Measurements from ENCODE around the gene CFAP77. TPM values are rescaled to one million over a fixed set of nuclear protein-coding genes. Genes with fewer than 3 reads are reported as not detected.

CFAP77 gene
- total RNA-seq, 1 donor from 2014 or later, result 2.5 TPM

GRCh38 chr9:132584601-132585560 is 174.9 kb downstream of the CFAP77 start:
- TF ChIP-seq CTCF (IDR thresholded peaks at IDR 0.05; ENCODE audit: borderline replicate concordance), result no peak
- Histone ChIP-seq H3K4me3 (no peak overlapping the region), H3K27me3 (ENCODE audit: low read depth) (peaks cover 100% of the 10 kb centered on the region), H3K4me1 (peaks cover 28% of the 10 kb centered on the region), H3K36me3 (no peaks in the 10 kb centered on the region), H3K9me3 (replicated peaks) (no peaks in the 10 kb centered on the region), H3K27ac (replicated peaks) (no peak overlapping the region)
- intact Hi-C loops (cut with micrococcal nuclease), result no loop called here
- DNase-seq, result no peak

GRCh38 chr9:132585954-132586829 is 176.2 kb downstream of the CFAP77 start:
- Histone ChIP-seq H3K27ac (replicated peaks) (no peak overlapping the region), H3K4me3 (no peak overlapping the region), H3K27me3 (ENCODE audit: low read depth) (peaks cover 100% of the 10 kb centered on the region), H3K36me3 (no peaks in the 10 kb centered on the region), H3K9me3 (replicated peaks) (no peaks in the 10 kb centered on the region), H3K4me1 (peaks cover 31% of the 10 kb centered on the region)
- DNase-seq, result no peak
- intact Hi-C loops (cut with micrococcal nuclease), result no loop called here
- no peak for TF ChIP-seq CTCF (IDR thresholded peaks at IDR 0.05; ENCODE audit: borderline replicate concordance)

- intact Hi-C loops (cut with micrococcal nuclease), result no loop called here
- H3K27me3 ChIP-seq (ENCODE audit: low read depth), result peaks cover 100% of the 10 kb centered on the region
- no peaks in the 10 kb centered on the region for H3K36me3 ChIP-seq
- no peaks in the 10 kb centered on the region for H3K9me3 ChIP-seq (replicated peaks)
- DNase-seq, result no peak
- H3K4me3 ChIP-seq, result no peak overlapping the region
- no peak for TF ChIP-seq CTCF (IDR thresholded peaks at IDR 0.05; ENCODE audit: borderline replicate concordance)
- no peak overlapping the region for H3K27ac ChIP-seq (replicated peaks)
- peaks cover 26% of the 10 kb centered on the region for H3K4me1 ChIP-seq
Observed at GRCh38 chr9:132586830-132587591, 177.0 kb downstream of the CFAP77 start.

GRCh38 chr9:132587592-132587955 is 177.6 kb downstream of the CFAP77 start:
- intact Hi-C loops (cut with micrococcal nuclease), result no loop called here
- Histone ChIP-seq H3K27me3 (ENCODE audit: low read depth) (peaks cover 100% of the 10 kb centered on the region), H3K4me1 (peaks cover 23% of the 10 kb centered on the region), H3K27ac (replicated peaks) (no peak overlapping the region), H3K4me3 (no peak overlapping the region), H3K36me3 (no peaks in the 10 kb centered on the region), H3K9me3 (replicated peaks) (no peaks in the 10 kb centered on the region)
- DNase-seq, result no peak
- TF ChIP-seq CTCF (IDR thresholded peaks at IDR 0.05; ENCODE audit: borderline replicate concordance), result no peak

- H3K4me1 ChIP-seq, result peaks cover 23% of the 10 kb centered on the region
- H3K27ac ChIP-seq (replicated peaks), result no peak overlapping the region
- H3K9me3 ChIP-seq (replicated peaks), result no peaks in the 10 kb centered on the region
- H3K36me3 ChIP-seq, result no peaks in the 10 kb centered on the region
- DNase-seq, result no peak
- H3K4me3 ChIP-seq, result no peak overlapping the region
- TF ChIP-seq CTCF (IDR thresholded peaks at IDR 0.05; ENCODE audit: borderline replicate concordance), result no peak
- intact Hi-C loops (cut with micrococcal nuclease), result no loop called here
- H3K27me3 ChIP-seq (ENCODE audit: low read depth), result peaks cover 98% of the 10 kb centered on the region
Observed at GRCh38 chr9:132588098-132588497, 178.1 kb downstream of the CFAP77 start.

All from left ventricle myocardium inferior (tissue), 1 donor.